Measurements from ENCODE around the gene TMEM8B.

DNA sequence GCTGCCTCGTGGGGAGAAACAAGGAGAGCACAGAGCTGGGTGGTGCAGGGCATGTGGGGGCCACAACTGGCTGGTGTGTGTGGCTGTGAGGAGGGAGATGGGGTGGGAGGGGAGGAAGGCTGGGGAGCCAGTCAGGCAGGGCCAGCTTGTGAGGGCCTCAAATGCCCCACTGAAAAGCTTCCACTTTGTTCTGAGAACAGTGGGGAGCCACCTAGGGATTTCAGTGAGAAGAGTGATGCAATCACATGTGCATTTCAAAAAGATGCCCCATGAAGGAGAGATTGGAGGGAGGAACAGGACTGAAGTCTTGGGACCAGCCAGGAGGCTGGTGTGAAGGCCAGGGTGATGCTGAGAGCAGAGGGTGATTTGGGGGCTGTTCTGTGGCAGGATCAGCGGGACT, 39.9 kb downstream of the TMEM8B start:
- TF ChIP-seq, protein P1, sequence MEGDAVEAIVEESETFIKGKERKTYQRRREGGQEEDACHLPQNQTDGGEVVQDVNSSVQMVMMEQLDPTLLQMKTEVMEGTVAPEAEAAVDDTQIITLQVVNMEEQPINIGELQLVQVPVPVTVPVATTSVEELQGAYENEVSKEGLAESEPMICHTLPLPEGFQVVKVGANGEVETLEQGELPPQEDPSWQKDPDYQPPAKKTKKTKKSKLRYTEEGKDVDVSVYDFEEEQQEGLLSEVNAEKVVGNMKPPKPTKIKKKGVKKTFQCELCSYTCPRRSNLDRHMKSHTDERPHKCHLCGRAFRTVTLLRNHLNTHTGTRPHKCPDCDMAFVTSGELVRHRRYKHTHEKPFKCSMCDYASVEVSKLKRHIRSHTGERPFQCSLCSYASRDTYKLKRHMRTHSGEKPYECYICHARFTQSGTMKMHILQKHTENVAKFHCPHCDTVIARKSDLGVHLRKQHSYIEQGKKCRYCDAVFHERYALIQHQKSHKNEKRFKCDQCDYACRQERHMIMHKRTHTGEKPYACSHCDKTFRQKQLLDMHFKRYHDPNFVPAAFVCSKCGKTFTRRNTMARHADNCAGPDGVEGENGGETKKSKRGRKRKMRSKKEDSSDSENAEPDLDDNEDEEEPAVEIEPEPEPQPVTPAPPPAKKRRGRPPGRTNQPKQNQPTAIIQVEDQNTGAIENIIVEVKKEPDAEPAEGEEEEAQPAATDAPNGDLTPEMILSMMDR (IDR thresholded peaks at IDR 0.05; ENCODE audit: insufficient read depth, low read length) = no peak
- TF ChIP-seq POLR2AphosphoS5 (IDR thresholded peaks at IDR 0.05; ENCODE audit: low read depth) (no peak), SPI1 (IDR thresholded peaks at IDR 0.05; ENCODE audit: borderline replicate concordance, low read depth) (no peak), GABPA (IDR thresholded peaks at IDR 0.05; ENCODE audit: low read depth) (no peak)
- TF ChIP-seq, protein P2, sequence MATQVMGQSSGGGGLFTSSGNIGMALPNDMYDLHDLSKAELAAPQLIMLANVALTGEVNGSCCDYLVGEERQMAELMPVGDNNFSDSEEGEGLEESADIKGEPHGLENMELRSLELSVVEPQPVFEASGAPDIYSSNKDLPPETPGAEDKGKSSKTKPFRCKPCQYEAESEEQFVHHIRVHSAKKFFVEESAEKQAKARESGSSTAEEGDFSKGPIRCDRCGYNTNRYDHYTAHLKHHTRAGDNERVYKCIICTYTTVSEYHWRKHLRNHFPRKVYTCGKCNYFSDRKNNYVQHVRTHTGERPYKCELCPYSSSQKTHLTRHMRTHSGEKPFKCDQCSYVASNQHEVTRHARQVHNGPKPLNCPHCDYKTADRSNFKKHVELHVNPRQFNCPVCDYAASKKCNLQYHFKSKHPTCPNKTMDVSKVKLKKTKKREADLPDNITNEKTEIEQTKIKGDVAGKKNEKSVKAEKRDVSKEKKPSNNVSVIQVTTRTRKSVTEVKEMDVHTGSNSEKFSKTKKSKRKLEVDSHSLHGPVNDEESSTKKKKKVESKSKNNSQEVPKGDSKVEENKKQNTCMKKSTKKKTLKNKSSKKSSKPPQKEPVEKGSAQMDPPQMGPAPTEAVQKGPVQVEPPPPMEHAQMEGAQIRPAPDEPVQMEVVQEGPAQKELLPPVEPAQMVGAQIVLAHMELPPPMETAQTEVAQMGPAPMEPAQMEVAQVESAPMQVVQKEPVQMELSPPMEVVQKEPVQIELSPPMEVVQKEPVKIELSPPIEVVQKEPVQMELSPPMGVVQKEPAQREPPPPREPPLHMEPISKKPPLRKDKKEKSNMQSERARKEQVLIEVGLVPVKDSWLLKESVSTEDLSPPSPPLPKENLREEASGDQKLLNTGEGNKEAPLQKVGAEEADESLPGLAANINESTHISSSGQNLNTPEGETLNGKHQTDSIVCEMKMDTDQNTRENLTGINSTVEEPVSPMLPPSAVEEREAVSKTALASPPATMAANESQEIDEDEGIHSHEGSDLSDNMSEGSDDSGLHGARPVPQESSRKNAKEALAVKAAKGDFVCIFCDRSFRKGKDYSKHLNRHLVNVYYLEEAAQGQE (IDR thresholded peaks at IDR 0.05; ENCODE audit: insufficient replicate concordance, low read depth) = no peak
